ENCODE measurements around the gene ADAMTSL3. TPM values are rescaled to one million over a fixed set of nuclear protein-coding genes. Genes with fewer than 3 reads are reported as not detected.

ADAMTSL3 gene
- total and polyA plus RNA-seq, 2 of the 8 experiments (the other 6 are each of a cell fraction or from before 2014, with no cell fraction given), result 0.35 to 1.4 TPM

DNA sequence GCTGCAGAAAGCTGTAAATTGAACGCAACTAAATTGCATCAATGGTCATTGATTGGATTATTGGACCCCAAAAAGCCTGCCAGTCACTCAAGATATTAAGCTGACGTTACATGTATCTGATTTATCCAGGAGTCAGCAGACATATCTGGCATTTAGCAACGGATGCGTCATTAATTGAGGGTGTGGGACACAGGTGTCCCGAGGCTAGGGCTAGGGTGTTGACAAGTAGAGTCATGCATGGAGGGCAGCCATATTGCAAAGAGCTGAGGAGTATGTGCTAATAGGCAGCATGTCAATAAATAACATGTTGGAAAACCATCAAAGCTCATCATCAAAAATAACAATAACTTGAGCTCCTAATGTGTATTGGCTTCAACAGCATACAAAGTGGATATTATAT, 347.1 kb downstream of the ADAMTSL3 start (continued):
- no peak for TF ChIP-seq GABPA (IDR thresholded peaks at IDR 0.05; ENCODE audit: borderline replicate concordance, insufficient read depth, low read length)
- TF ChIP-seq ASH2L (IDR thresholded peaks at IDR 0.05; ENCODE audit: low read length), result no peak
- no peak for TF ChIP-seq NRF1 (IDR thresholded peaks at IDR 0.05; ENCODE audit: low read depth, low read length)
- TF ChIP-seq ZNF274 (IDR thresholded peaks at IDR 0.05; ENCODE audit: borderline replicate concordance, extremely low read depth, low read length), result no peak
- no peak for TF ChIP-seq TBP (IDR thresholded peaks at IDR 0.05; ENCODE audit: low read depth, low read length)
- TF ChIP-seq HDAC2 (IDR thresholded peaks at IDR 0.05; ENCODE audit: borderline replicate concordance in 1 of 2, low read depth in 2 of 2, low read length in 2 of 2), result no peak
